WTC11 (cell line): Measurements from ENCODE around the gene PRIM2. TPM values are rescaled to one million over a fixed set of nuclear protein-coding genes. Genes with fewer than 3 reads are reported as not detected.
"Not testable (repeated sequence)": the region's sequence is repeated elsewhere in the genome, so short reads cannot be mapped to it uniquely, and the experiment has no call there.

Experiments
- ATAC-seq: fragments of 200-7000 bp; cut with Tn5 transposase; 2 replicates; pipeline ENCODE4 v1.10.0; 2021; ENCODE audit warnings: mild to moderate bottlenecking, moderate library complexity
- CTCF ChIA-PET: fragments of 300-600 bp; sonication (Branson Sonifier 250); formaldehyde crosslinking; loops from one replicate; lab custom pipeline; 2021; ENCODE audit warnings: antibody characterized with exemption; lab: Charles Lee
- POLR2A ChIA-PET: fragments of 350-600 bp; sonication (Branson Sonifier 250); formaldehyde crosslinking; loops from one replicate; lab custom pipeline; 2021; ENCODE audit warnings: antibody characterized with exemption; lab: Charles Lee
- DNase-seq: peaks from one replicate; pipeline ENCODE4 v3.0.0; 2021; ENCODE audit warnings: low spot score
- H3K27ac Mint-ChIP-seq: 2 replicates; pipeline ENCODE4 v1.8.0; 2021; ENCODE audit warnings: mixed read lengths
- H3K27me3 Mint-ChIP-seq: 2 replicates; pipeline ENCODE4 v1.8.0; 2021; ENCODE audit warnings: low read depth, mild to moderate bottlenecking, moderate library complexity, mixed read lengths
- H3K36me3 Mint-ChIP-seq: 2 replicates; pipeline ENCODE4 v1.8.0; 2021; ENCODE audit warnings: mixed read lengths
- H3K4me1 Mint-ChIP-seq: 2 replicates; pipeline ENCODE4 v1.8.0; 2022; ENCODE audit warnings: mixed read lengths
- H3K4me3 Mint-ChIP-seq: 2 replicates; pipeline ENCODE4 v1.8.0; 2021; ENCODE audit warnings: mild to moderate bottlenecking, moderate library complexity, mixed read lengths
- H3K9me3 Mint-ChIP-seq: 2 replicates; pipeline ENCODE4 v1.8.0; 2021; ENCODE audit warnings: mixed read lengths
- total RNA-seq: library from RNA; stranded (reverse); gene quantifications from 3 replicates; pipeline ENCODE4 v1.2.3, GENCODE V29; 2021

PRIM2 gene
- total RNA-seq, 1 experiment from 2014 or later: 42.2 TPM

GRCh38 chr6:57350443-57350842, 33.0 kb downstream of the PRIM2 start:
- H3K27ac Mint-ChIP-seq, H3K4me3 Mint-ChIP-seq, DNase-seq, POLR2A ChIA-PET, ATAC-seq, H3K27me3 Mint-ChIP-seq, H3K9me3 Mint-ChIP-seq, CTCF ChIA-PET: not testable (repeated sequence)
- Mint-ChIP-seq H3K4me1 (peaks cover 43% of the 10 kb centered on the region), H3K36me3 (peaks cover 11% of the 10 kb centered on the region; the same call in 1 of the 2 replicates)

- H3K4me3 Mint-ChIP-seq, H3K9me3 Mint-ChIP-seq, H3K27ac Mint-ChIP-seq, H3K27me3 Mint-ChIP-seq, DNase-seq, ATAC-seq, POLR2A ChIA-PET, H3K36me3 Mint-ChIP-seq, CTCF ChIA-PET: not testable (repeated sequence)
- peaks cover 26% of the 10 kb centered on the region for H3K4me1 Mint-ChIP-seq
Observed at GRCh38 chr6:57352596-57352995, 35.2 kb downstream of the PRIM2 start.

GRCh38 chr6:57358319-57358718, 40.9 kb downstream of the PRIM2 start:
- H3K27me3 Mint-ChIP-seq, DNase-seq, POLR2A ChIA-PET, H3K27ac Mint-ChIP-seq, H3K36me3 Mint-ChIP-seq, H3K9me3 Mint-ChIP-seq, ATAC-seq, H3K4me3 Mint-ChIP-seq, CTCF ChIA-PET: not testable (repeated sequence)
- H3K4me1 Mint-ChIP-seq: peaks cover 22% of the 10 kb centered on the region

- H3K27me3 Mint-ChIP-seq, H3K9me3 Mint-ChIP-seq, ATAC-seq, DNase-seq, POLR2A ChIA-PET, CTCF ChIA-PET, H3K4me3 Mint-ChIP-seq, H3K27ac Mint-ChIP-seq, H3K36me3 Mint-ChIP-seq: not testable (repeated sequence)
- peaks cover 18% of the 10 kb centered on the region for H3K4me1 Mint-ChIP-seq
Observed at GRCh38 chr6:57359766-57360165, 42.3 kb downstream of the PRIM2 start.

- H3K27me3 Mint-ChIP-seq, H3K27ac Mint-ChIP-seq, CTCF ChIA-PET, H3K9me3 Mint-ChIP-seq, POLR2A ChIA-PET, DNase-seq, H3K36me3 Mint-ChIP-seq, H3K4me3 Mint-ChIP-seq, ATAC-seq: not testable (repeated sequence)
- H3K4me1 Mint-ChIP-seq: peaks cover 16% of the 10 kb centered on the region
Observed at GRCh38 chr6:57362340-57362739, 44.9 kb downstream of the PRIM2 start.

- H3K9me3 Mint-ChIP-seq, ATAC-seq, H3K27me3 Mint-ChIP-seq, POLR2A ChIA-PET, H3K36me3 Mint-ChIP-seq, CTCF ChIA-PET, H3K27ac Mint-ChIP-seq, DNase-seq, H3K4me3 Mint-ChIP-seq: not testable (repeated sequence)
- H3K4me1 Mint-ChIP-seq: peaks cover 14% of the 10 kb centered on the region
Observed at GRCh38 chr6:57365076-57365583, 47.7 kb downstream of the PRIM2 start.

GRCh38 chr6:57368965-57369731, 51.7 kb downstream of the PRIM2 start:
- DNase-seq, H3K36me3 Mint-ChIP-seq, H3K4me1 Mint-ChIP-seq, H3K27me3 Mint-ChIP-seq, POLR2A ChIA-PET, H3K9me3 Mint-ChIP-seq, ATAC-seq, CTCF ChIA-PET, H3K4me3 Mint-ChIP-seq: not testable (repeated sequence)
- H3K27ac Mint-ChIP-seq: 0 out of 2 replicates have a peak overlapping the region, but pooled peaks have one; percentile 6

- H3K36me3 Mint-ChIP-seq: peaks cover 10% of the 10 kb centered on the region
- CTCF ChIA-PET: not testable (repeated sequence)
Observed at GRCh38 chr6:57371779-57372178, 54.3 kb downstream of the PRIM2 start.

GRCh38 chr6:57374764-57375163, 57.3 kb downstream of the PRIM2 start:
- H3K9me3 Mint-ChIP-seq, H3K27ac Mint-ChIP-seq, POLR2A ChIA-PET, DNase-seq, H3K4me1 Mint-ChIP-seq, CTCF ChIA-PET, H3K27me3 Mint-ChIP-seq, ATAC-seq, H3K4me3 Mint-ChIP-seq: not testable (repeated sequence)
- peaks cover 10% of the 10 kb centered on the region for H3K36me3 Mint-ChIP-seq

More at GRCh38 chr6:57371779-57372178, 54.3 kb downstream of the PRIM2 start:
- H3K4me1 Mint-ChIP-seq, H3K4me3 Mint-ChIP-seq, POLR2A ChIA-PET, ATAC-seq, H3K27ac Mint-ChIP-seq, DNase-seq, H3K9me3 Mint-ChIP-seq, H3K27me3 Mint-ChIP-seq: not testable (repeated sequence)

- DNase-seq, H3K4me1 Mint-ChIP-seq, CTCF ChIA-PET, ATAC-seq, H3K4me3 Mint-ChIP-seq, POLR2A ChIA-PET, H3K27me3 Mint-ChIP-seq, H3K9me3 Mint-ChIP-seq, H3K27ac Mint-ChIP-seq: not testable (repeated sequence)
- peaks cover 16% of the 10 kb centered on the region for H3K36me3 Mint-ChIP-seq
Observed at GRCh38 chr6:57376083-57376482, 58.7 kb downstream of the PRIM2 start.

GRCh38 chr6:57389038-57389592, 71.7 kb downstream of the PRIM2 start:
- ATAC-seq, H3K4me3 Mint-ChIP-seq, POLR2A ChIA-PET, DNase-seq, CTCF ChIA-PET, H3K27ac Mint-ChIP-seq, H3K9me3 Mint-ChIP-seq, H3K27me3 Mint-ChIP-seq, H3K36me3 Mint-ChIP-seq: not testable (repeated sequence)
- H3K4me1 Mint-ChIP-seq: peaks cover 12% of the 10 kb centered on the region

- CTCF ChIA-PET, H3K27ac Mint-ChIP-seq, H3K27me3 Mint-ChIP-seq, H3K4me3 Mint-ChIP-seq, ATAC-seq, DNase-seq, POLR2A ChIA-PET: not testable (repeated sequence)
- H3K4me1 Mint-ChIP-seq: peaks cover 24% of the 10 kb centered on the region
- peaks cover 17% of the 10 kb centered on the region for H3K36me3 Mint-ChIP-seq
- H3K9me3 Mint-ChIP-seq: peaks cover 15% of the 10 kb centered on the region
Observed at GRCh38 chr6:57390818-57391217, 73.4 kb downstream of the PRIM2 start.
